Upper lobe of right lung (tissue), 1 donor: ENCODE data around the gene CHMP2A. TPM values are rescaled to one million over a fixed set of nuclear protein-coding genes. Genes with fewer than 3 reads are reported as not detected.

Experiments used
- ATAC-seq: fragments of 200-7000 bp; cut with Tn5 transposase; one replicate; pipeline ENCODE4 v1.9.1; 2020; ENCODE audit warnings: mild to moderate bottlenecking, moderate library complexity
- DNase-seq: peaks from one replicate; pipeline ENCODE4 v3.0.0-alpha.2; 2020
- H3K27ac ChIP-seq: fragments of 200-600 bp; one replicate; pipeline ENCODE4 v1.8.0; 2022
- H3K27me3 ChIP-seq: fragments of 200-600 bp; one replicate; pipeline ENCODE4 v1.8.0; 2022; ENCODE audit warnings: mild to moderate bottlenecking
- H3K36me3 ChIP-seq: fragments of 200-600 bp; one replicate; pipeline ENCODE4 v1.8.0; 2022
- H3K4me1 ChIP-seq: fragments of 200-600 bp; one replicate; pipeline ENCODE4 v1.8.0; 2022
- H3K4me3 ChIP-seq: fragments of 200-600 bp; one replicate; pipeline ENCODE4 v1.8.0; 2022; ENCODE audit warnings: mild to moderate bottlenecking
- H3K9me3 ChIP-seq: fragments of 200-600 bp; one replicate; pipeline ENCODE4 v1.8.0; 2022
- intact Hi-C: fragments of 100-400 bp; cut with DNase I; formaldehyde crosslinking; loops from one replicate; pipeline ENCODE4 v1.11.0; 2022
- total RNA-seq: library from RNA; stranded (reverse); fragmentation: NEBNext Ultra II Directional; extraction: Animal tissue kit (Norgen Biotek cat#: 25700); gene quantifications from one replicate; pipeline ENCODE4 v1.2.1, GENCODE V29; 2021
- TF ChIP-seq, protein P1 (sequence below): fragments of 200-600 bp; IDR thresholded peaks from one replicate; pipeline ENCODE4 v1.8.0; 2022; ENCODE audit warnings: antibody characterized with exemption
- donor health status: DM: no; HTN: yes; CAD: no; lungs with severe emphysema.

The CHMP2A gene
- total RNA-seq, 1 donor from 2014 or later, result 96.5 TPM

DNA sequence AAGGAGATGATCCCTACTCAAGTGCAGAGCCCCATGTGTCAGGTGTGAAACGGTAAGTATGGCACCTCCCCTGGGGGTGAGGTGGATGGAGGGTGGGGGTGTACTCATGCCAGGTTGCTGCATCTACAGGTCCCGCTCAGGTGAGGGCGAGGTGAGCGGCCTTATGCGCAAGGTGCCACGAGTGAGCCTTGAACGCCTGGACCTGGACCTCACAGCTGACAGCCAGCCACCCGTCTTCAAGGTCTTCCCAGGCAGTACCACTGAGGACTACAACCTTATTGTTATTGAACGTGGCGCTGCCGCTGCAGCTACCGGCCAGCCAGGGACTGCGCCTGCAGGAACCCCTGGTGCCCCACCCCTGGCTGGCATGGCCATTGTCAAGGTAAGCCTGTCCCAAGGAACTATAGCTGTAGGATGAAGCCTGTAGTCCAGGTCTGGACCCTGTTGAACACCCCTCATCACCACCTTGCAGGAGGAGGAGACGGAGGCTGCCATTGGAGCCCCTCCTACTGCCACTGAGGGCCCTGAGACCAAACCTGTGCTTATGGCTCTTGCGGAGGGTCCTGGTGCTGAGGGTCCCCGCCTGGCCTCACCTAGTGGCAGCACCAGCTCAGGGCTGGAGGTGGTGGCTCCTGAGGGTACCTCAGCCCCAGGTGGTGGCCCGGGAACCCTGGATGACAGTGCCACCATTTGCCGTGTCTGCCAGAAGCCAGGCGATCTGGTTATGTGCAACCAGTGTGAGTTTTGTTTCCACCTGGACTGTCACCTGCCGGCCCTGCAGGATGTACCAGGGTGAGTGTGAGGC lies 5.8 kb downstream of the CHMP2A start:
- H3K36me3 ChIP-seq, result peaks cover 79% of the 10 kb centered on the region
- DNase-seq, result no peak
- intact Hi-C loops, result no loop called here

GRCh38 chr19:58547323-58548312 lies 7.3 kb downstream of the CHMP2A start:
- ATAC-seq (no peak), DNase-seq (no peak)
- Histone ChIP-seq H3K4me1 (peaks cover 15% of the 10 kb centered on the region), H3K27ac (no peak overlapping the region), H3K27me3 (no peaks in the 10 kb centered on the region), H3K36me3 (peaks cover 70% of the 10 kb centered on the region), H3K9me3 (no peaks in the 10 kb centered on the region), H3K4me3 (no peak overlapping the region)
- intact Hi-C loops, result no loop called here
- TF ChIP-seq, protein P1, sequence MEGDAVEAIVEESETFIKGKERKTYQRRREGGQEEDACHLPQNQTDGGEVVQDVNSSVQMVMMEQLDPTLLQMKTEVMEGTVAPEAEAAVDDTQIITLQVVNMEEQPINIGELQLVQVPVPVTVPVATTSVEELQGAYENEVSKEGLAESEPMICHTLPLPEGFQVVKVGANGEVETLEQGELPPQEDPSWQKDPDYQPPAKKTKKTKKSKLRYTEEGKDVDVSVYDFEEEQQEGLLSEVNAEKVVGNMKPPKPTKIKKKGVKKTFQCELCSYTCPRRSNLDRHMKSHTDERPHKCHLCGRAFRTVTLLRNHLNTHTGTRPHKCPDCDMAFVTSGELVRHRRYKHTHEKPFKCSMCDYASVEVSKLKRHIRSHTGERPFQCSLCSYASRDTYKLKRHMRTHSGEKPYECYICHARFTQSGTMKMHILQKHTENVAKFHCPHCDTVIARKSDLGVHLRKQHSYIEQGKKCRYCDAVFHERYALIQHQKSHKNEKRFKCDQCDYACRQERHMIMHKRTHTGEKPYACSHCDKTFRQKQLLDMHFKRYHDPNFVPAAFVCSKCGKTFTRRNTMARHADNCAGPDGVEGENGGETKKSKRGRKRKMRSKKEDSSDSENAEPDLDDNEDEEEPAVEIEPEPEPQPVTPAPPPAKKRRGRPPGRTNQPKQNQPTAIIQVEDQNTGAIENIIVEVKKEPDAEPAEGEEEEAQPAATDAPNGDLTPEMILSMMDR, result no peak

More for the DNA sequence above, 5.8 kb downstream of the CHMP2A start:
- ATAC-seq, result no peak
- H3K4me3 ChIP-seq, result no peak overlapping the region
- H3K9me3 ChIP-seq, result no peaks in the 10 kb centered on the region
- TF ChIP-seq, protein P1, result no peak
- H3K27ac ChIP-seq, result no peak overlapping the region
- H3K27me3 ChIP-seq, result no peaks in the 10 kb centered on the region
- H3K4me1 ChIP-seq, result peaks cover 22% of the 10 kb centered on the region

DNA sequence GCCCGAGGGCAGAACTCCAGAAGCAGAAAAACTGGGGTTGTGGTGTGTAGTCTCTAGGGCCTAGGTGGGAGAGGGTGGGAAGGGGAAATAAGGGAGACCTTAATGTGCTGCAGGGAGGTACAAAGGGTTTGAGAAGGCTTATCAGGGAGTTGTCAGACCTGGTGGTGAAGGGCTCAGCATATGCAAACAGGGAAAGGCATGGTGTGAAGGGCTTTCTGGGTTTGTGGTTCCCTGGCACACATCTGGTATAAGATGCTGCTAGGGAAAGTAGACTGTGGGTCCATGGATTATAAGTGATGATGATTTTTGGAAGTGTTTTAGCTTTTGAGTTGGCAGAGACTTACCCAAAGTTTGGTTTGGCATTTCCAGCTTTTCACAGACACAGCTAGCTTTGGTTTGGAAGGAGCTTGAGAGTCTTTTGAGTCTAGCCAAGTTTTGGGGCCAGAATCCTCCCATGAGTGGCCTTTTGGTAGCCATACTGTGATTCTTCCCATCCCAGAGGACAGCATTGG lies 8.8 kb downstream of the CHMP2A start:
- Histone ChIP-seq H3K9me3 (no peaks in the 10 kb centered on the region), H3K4me3 (peak overlapping the region; percentile 90), H3K27me3 (no peaks in the 10 kb centered on the region), H3K36me3 (peaks cover 55% of the 10 kb centered on the region), H3K27ac (peak overlapping the region; percentile 47), H3K4me1 (peaks cover 15% of the 10 kb centered on the region)
- intact Hi-C loops, result no loop called here
- TF ChIP-seq, protein P1, result no peak
- ATAC-seq (no peak), DNase-seq (no peak)

DNA sequence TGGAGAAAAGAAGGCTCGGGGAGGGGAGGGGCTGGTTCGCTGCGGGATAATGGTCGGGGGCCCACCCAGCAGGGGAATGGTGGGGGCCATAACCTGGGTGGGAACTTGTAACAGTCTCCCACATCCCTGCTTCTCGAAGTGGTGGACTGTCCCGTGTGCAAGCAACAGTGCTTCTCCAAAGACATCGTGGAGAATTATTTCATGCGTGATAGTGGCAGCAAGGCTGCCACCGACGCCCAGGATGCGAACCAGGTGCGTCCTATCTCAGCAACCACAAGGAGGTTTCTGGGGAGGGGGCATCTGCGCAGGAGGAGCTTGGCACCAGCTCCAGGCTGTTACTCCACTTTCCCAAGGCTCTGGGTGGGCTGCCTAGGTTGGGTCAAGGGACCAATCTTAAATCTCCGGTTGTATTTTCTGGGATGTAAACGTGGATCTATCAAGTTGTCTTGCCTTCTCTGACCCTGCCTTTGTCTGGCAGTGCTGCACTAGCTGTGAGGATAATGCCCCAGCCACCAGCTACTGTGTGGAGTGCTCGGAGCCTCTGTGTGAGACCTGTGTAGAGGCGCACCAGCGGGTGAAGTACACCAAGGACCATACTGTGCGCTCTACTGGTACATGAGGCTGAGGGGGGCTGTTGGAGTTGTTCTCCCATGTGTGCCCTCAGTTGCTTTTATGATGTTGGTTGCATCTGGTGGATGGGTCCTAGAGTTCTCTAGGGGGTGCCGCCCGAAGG lies 9.5 kb downstream of the CHMP2A start:
- DNase-seq, result no peak
- peaks cover 49% of the 10 kb centered on the region for H3K36me3 ChIP-seq
- TF ChIP-seq, protein P1, result no peak
- no peaks in the 10 kb centered on the region for H3K27me3 ChIP-seq
- intact Hi-C loops, result no loop called here
- H3K4me3 ChIP-seq, result peak overlapping the region; percentile 90
- H3K9me3 ChIP-seq, result no peaks in the 10 kb centered on the region
- peaks cover 15% of the 10 kb centered on the region for H3K4me1 ChIP-seq
- ATAC-seq, result no peak
- H3K27ac ChIP-seq, result peak overlapping the region; percentile 47
